ENCODE measurements around the gene ANKH. TPM values are rescaled to one million over a fixed set of nuclear protein-coding genes. Genes with fewer than 3 reads are reported as not detected.

ANKH gene
- total RNA-seq, 1 donor from 2014 or later = 10.3 TPM

DNA sequence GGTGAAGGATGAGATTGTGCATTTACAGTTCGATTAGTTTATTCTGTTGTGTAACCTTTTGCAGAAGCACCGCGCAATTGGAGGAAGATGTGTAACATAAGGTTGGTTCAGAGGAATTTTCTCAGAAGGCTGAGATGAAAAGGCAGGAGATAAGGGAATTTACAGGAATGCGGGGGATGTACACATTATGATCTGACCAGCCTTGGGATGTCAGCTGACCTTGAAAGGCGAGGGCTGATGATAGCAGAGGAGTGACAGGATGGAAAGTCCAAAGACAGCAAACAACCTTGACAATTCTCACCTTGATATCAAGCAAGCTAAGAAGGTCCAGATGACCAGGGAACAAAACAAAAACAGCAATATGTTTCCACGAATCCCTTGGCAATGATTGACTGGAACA lies 118.3 kb downstream of the ANKH start:
- TF ChIP-seq, protein P1, sequence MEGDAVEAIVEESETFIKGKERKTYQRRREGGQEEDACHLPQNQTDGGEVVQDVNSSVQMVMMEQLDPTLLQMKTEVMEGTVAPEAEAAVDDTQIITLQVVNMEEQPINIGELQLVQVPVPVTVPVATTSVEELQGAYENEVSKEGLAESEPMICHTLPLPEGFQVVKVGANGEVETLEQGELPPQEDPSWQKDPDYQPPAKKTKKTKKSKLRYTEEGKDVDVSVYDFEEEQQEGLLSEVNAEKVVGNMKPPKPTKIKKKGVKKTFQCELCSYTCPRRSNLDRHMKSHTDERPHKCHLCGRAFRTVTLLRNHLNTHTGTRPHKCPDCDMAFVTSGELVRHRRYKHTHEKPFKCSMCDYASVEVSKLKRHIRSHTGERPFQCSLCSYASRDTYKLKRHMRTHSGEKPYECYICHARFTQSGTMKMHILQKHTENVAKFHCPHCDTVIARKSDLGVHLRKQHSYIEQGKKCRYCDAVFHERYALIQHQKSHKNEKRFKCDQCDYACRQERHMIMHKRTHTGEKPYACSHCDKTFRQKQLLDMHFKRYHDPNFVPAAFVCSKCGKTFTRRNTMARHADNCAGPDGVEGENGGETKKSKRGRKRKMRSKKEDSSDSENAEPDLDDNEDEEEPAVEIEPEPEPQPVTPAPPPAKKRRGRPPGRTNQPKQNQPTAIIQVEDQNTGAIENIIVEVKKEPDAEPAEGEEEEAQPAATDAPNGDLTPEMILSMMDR (conservative IDR thresholded peaks at IDR 0.05; ENCODE audit: low read depth, low read length) = no peak
- DNase-seq (ENCODE audit: low read depth) = no peak
- no peak overlapping the region for H3K4me3 ChIP-seq (ENCODE audit: low read depth, low read length)

DNA sequence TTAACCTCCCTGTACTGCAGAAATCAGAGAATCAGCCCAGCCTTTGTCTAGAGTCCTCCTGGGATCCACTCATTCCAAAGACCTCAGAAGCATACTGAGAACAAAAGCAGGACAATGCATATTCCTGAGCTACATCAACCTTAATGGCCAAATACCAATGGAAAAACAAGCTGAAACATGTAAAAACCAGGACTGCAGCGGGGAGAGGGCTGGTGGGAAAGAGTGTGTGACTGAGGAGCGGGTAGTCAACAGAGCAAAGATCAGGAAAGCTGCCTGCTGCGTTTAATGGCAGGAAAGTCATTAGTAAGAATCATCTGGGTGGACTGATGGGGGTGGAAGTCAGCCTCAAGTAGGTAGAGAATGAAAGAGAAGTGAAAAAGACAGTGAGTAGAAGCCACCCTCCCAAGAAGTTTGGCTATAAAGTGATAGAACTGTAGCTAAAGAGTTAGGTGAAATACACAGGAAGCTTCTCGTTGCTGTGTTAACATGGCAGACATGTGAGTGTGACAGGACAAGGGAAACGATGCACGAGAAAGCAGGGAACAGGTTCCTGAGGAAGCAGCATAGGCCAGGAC lies 119.0 kb downstream of the ANKH start:
- no peak for DNase-seq (ENCODE audit: low read depth)
- H3K4me3 ChIP-seq (ENCODE audit: low read depth, low read length) = no peak overlapping the region
- TF ChIP-seq, protein P1 (conservative IDR thresholded peaks at IDR 0.05; ENCODE audit: low read depth, low read length) = no peak

DNA sequence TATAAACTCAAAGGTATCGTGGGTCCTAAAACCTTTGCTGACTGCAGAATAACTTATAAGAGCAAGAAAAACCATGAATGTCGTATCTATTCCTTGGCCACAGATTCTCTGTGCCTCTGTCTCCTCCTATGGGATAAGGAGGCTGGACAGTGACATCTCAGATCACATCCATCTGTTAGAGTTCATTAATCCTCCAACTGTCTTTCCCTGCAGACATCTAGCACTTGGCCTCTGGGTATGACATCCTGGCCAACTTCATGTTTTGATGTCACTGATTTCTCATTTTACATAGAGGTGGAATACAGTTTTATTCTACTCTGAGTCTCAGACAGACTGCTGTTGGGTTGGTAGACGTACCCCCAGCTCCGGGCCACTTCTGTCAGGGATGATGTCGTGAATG lies 120.9 kb downstream of the ANKH start:
- no peak for DNase-seq (ENCODE audit: low read depth)
- H3K4me3 ChIP-seq (ENCODE audit: low read depth, low read length) = no peak overlapping the region
- TF ChIP-seq, protein P1 (conservative IDR thresholded peaks at IDR 0.05; ENCODE audit: low read depth, low read length) = no peak

DNA sequence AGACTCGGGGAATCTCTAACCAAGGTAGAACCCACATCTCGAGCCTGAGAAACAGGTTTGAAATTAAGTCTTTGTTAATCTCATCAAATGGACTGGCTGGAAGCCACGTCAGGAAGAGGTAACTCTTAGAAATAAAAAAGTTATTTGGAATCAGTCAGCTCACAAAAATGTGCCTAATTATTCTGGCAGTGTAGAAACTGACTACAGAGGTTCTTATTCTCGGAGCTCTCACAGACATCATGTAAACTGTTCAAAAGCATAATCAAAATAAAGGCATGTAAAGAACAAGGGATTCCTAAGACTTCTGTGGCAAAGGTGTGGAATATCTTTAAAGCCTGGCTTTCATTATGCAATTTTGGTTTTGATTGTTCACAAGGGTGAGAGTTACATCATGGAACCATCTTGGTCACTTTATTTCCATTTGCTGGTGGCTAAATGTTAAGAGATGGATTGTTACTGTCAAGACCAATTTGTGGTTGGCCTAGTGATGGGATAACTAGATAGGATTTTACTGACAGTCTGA lies 121.9 kb downstream of the ANKH start:
- no peak for DNase-seq (ENCODE audit: low read depth)
- no peak overlapping the region for H3K4me3 ChIP-seq (ENCODE audit: low read depth, low read length)
- TF ChIP-seq, protein P1 (conservative IDR thresholded peaks at IDR 0.05; ENCODE audit: low read depth, low read length) = no peak

DNA sequence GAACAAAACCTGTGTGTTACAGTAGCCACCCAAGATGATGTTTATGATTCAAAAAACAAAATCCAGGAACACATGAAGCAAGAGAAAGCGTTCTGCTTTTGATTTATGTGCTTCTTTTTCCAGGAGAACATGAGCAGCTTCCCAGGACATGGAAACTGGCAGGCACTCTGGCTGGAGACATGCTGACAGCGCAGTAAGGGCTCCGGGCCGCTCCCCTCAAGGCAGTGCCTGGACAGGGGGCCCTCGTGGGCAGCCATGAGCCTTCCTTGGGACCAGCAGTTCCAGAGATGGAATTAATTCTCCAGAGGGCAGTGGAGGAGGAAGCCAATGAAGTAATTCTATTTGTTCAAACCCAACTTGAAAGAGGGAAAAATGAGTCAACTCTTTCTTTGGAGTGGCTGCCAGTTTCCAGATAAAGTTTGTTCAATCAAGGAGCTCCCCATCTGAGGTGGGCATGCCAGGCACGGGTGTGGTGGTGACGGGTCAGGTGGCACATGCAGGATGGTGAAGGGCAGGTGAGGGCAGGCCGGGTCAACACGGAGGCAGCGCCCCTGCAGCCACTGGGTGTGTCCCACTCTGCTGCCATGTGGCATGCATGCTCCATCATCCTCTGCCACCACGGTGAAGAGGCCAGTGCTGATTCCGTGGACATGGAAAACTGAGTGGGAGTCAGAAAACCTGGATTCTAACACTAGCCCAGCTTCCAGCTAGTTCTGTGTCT lies 123.2 kb downstream of the ANKH start:
- TF ChIP-seq, protein P1 (conservative IDR thresholded peaks at IDR 0.05; ENCODE audit: low read depth, low read length) = no peak
- H3K4me3 ChIP-seq (ENCODE audit: low read depth, low read length) = no peak overlapping the region
- DNase-seq (ENCODE audit: low read depth) = no peak

DNA sequence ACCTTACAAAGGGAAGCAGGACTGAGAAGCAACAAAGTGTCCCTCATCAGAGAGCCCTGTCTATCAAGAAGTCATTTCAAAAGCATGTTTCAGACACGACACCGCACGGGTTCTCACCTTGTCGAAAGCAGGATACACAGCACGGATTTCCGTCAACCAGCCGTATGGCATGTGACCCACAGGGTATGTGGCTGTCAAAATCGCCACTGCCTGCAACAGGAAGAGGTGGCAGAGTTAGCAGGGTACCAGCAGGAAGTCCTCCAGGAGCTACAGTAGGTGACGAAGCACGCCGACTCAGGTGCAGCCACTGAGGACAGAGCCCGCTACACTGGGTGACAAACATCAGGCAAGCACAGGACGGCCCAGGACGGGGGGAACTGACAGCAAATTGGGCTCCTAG lies 125.8 kb downstream of the ANKH start:
- TF ChIP-seq, protein P1 (conservative IDR thresholded peaks at IDR 0.05; ENCODE audit: low read depth, low read length) = no peak
- no peak overlapping the region for H3K4me3 ChIP-seq (ENCODE audit: low read depth, low read length)
- DNase-seq (ENCODE audit: low read depth) = no peak

DNA sequence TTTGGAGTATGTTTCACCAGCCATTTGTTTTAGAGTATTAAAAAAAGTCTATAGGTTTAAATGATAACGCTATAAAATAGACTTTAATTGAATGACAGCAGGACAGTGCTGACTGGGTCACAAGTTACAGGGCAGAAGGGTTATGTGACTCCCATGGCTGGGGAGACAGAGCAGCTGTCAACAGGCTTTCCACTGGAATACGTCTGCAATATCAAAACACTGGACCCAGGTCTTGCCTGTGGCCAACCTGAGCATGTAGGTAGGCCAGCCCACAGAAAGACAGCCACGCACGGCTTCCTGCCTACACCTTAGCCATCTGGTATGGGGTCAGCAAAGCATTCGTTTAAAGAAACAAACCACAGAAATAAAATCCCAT lies 126.4 kb downstream of the ANKH start:
- no peak for DNase-seq (ENCODE audit: low read depth)
- H3K4me3 ChIP-seq (ENCODE audit: low read depth, low read length) = no peak overlapping the region
- TF ChIP-seq, protein P1 (conservative IDR thresholded peaks at IDR 0.05; ENCODE audit: low read depth, low read length) = no peak

Data from epithelial cell of proximal tubule (primary cell).